GM11168 (cell line): ENCODE data around the gene C1QL2.

Experiments
- in situ Hi-C: fragments of 300-500 bp; cut with MboI; formaldehyde crosslinking; loops from one replicate; pipeline ENCODE4 v1.12.0; 2022; ENCODE audit warnings: low sequenced_read_pairs; ENCODE audit not compliant: unreplicated experiment

C1QL2 gene

GRCh38 chr2:119180892-119181291 is 22.3 kb upstream of the C1QL2 start:
- in situ Hi-C loops = no loop called here

GRCh38 chr2:119179991-119180390 is 21.4 kb upstream of the C1QL2 start:
- in situ Hi-C loops = no loop called here

GRCh38 chr2:119179202-119179601 is 20.7 kb upstream of the C1QL2 start:
- in situ Hi-C loops = no loop called here

- in situ Hi-C loops = no loop called here
These were observed 20.2 kb upstream of the C1QL2 start for GRCh38 chr2:119178776-119179175.

GRCh38 chr2:119177838-119178190 is 19.3 kb upstream of the C1QL2 start:
- in situ Hi-C loops = no loop called here

GRCh38 chr2:119177171-119177837 is 18.8 kb upstream of the C1QL2 start:
- in situ Hi-C loops = no loop called here

- in situ Hi-C loops = no loop called here
These were observed 17.0 kb upstream of the C1QL2 start for GRCh38 chr2:119175517-119175916.

GRCh38 chr2:119174993-119175347 is 16.4 kb upstream of the C1QL2 start:
- in situ Hi-C loops = no loop called here

- in situ Hi-C loops = no loop called here
These were observed 15.9 kb upstream of the C1QL2 start for GRCh38 chr2:119174216-119174992.

- in situ Hi-C loops = no loop called here
These were observed 15.1 kb upstream of the C1QL2 start for GRCh38 chr2:119173556-119174060.

GRCh38 chr2:119170504-119170903 is 12.0 kb upstream of the C1QL2 start:
- in situ Hi-C loops = no loop called here

- in situ Hi-C loops = no loop called here
These were observed 11.2 kb upstream of the C1QL2 start for GRCh38 chr2:119169717-119170116.

- in situ Hi-C loops = no loop called here
These were observed 1.9 kb upstream of the C1QL2 start for GRCh38 chr2:119160361-119160990.

GRCh38 chr2:119157850-119158511 is 570 bp downstream of the C1QL2 start:
- in situ Hi-C loops = no loop called here

GRCh38 chr2:119156891-119157773 is 1.4 kb downstream of the C1QL2 start:
- in situ Hi-C loops = no loop called here

- in situ Hi-C loops = no loop called here
These were observed 2.3 kb downstream of the C1QL2 start for GRCh38 chr2:119156105-119156890.

GRCh38 chr2:119155633-119156032 is 2.9 kb downstream of the C1QL2 start:
- in situ Hi-C loops = no loop called here

GRCh38 chr2:119154076-119154475 is 4.5 kb downstream of the C1QL2 start:
- in situ Hi-C loops = no loop called here

- in situ Hi-C loops = loop anchor here (10.0 to 25.0 kb wide), 2 partner anchors 135 to 262 kb away; no protein-coding TSS in a partner anchor
These were observed 8.9 kb downstream of the C1QL2 start for GRCh38 chr2:119149611-119150010.
